T-helper 1 cell treated with Interleukin-12 subunit alpha and Interleukin-12 subunit beta and Interleukin-4 antibody, amounts not matched to agents 30 μg/mL and 1 μg/mL, for 36 hours (primary cell): ENCODE measurements around the gene GABRB1.

Experiments used
- H3K27ac Mint-ChIP-seq: one replicate; pipeline ENCODE4 v1.8.0; 2021; ENCODE audit warnings: mild to moderate bottlenecking, mixed read lengths
- H3K27me3 Mint-ChIP-seq: one replicate; pipeline ENCODE4 v1.8.0; 2021; ENCODE audit warnings: low read depth, mixed read lengths
- H3K36me3 Mint-ChIP-seq: one replicate; pipeline ENCODE4 v1.8.0; 2021; ENCODE audit warnings: low read depth, mixed read lengths
- H3K4me1 Mint-ChIP-seq: one replicate; pipeline ENCODE4 v1.8.0; 2021; ENCODE audit warnings: low read depth, mixed read lengths
- H3K4me3 Mint-ChIP-seq: one replicate; pipeline ENCODE4 v1.8.0; 2021; ENCODE audit warnings: mild to moderate bottlenecking, moderate library complexity, mixed read lengths
- H3K9me3 Mint-ChIP-seq: one replicate; pipeline ENCODE4 v1.8.0; 2021; ENCODE audit warnings: mixed read lengths

The GABRB1 gene

GRCh38 chr4:47469951-47470350, 438.6 kb downstream of the GABRB1 start:
- H3K4me3 Mint-ChIP-seq: no peak overlapping the region

GRCh38 chr4:47471064-47471463, 439.7 kb downstream of the GABRB1 start:
- Mint-ChIP-seq H3K27ac (no peak overlapping the region), H3K4me1 (no peaks in the 10 kb centered on the region), H3K4me3 (no peak overlapping the region), H3K9me3 (no peaks in the 10 kb centered on the region), H3K27me3 (peaks cover 14% of the 10 kb centered on the region), H3K36me3 (no peaks in the 10 kb centered on the region)

More at GRCh38 chr4:47469951-47470350, 438.6 kb downstream of the GABRB1 start:
- H3K27me3 Mint-ChIP-seq: peaks cover 14% of the 10 kb centered on the region
- H3K27ac Mint-ChIP-seq: no peak overlapping the region
- no peaks in the 10 kb centered on the region for H3K4me1 Mint-ChIP-seq
- H3K36me3 Mint-ChIP-seq: no peaks in the 10 kb centered on the region
- H3K9me3 Mint-ChIP-seq: no peaks in the 10 kb centered on the region

DNA sequence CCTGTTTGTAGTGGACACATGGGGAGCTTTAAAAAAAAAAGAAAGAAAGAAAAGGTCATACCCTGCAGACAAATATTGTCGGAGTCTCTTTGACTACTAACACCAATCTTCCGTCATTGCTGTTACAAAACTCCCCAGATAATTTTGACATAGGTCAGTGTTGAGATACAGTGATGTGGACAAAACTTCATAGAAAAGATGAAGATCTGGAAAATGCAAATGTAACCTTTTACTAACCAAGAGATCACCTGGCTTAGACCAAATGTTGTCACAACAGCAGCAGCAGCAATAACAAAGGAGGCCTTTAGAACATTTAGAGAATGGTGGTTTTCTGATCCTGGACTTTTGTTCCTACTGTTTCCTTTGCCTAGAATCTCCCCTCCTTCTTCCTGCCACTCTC, 440.2 kb downstream of the GABRB1 start:
- H3K36me3 Mint-ChIP-seq: no peaks in the 10 kb centered on the region
- H3K27ac Mint-ChIP-seq: no peak overlapping the region
- H3K4me3 Mint-ChIP-seq: no peak overlapping the region
- no peaks in the 10 kb centered on the region for H3K9me3 Mint-ChIP-seq
- H3K4me1 Mint-ChIP-seq: no peaks in the 10 kb centered on the region
- H3K27me3 Mint-ChIP-seq: peaks cover 14% of the 10 kb centered on the region

DNA sequence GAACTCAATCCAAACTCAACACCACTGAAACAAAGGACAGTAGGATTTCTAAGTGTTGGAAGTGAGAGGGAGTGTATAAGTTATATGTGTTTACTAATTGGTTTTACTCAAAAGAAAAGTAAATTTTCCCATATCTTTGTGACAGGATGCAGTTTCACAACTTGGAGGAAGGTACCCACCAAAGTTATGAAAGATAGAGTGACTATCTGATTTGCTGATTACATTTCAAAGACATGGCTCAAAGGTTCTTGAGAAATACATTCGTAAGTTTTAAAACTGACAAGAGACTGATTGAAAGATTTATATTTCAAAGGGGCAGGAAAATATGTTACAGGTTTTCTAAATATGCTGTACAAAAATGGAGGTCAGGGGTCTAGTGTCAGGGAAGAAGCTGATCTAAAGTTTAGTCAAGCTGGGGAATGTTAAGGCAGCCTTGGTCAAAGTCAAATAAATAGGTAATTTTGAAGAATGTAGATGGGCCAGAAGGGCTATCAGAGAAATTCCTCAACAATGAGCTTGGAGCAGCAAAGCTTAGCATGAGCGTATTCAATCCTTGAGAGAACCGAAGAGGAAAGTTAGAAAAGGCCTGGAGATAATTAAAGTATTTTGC, 441.9 kb downstream of the GABRB1 start:
- Mint-ChIP-seq H3K27ac (no peak overlapping the region), H3K4me3 (no peak overlapping the region)

GRCh38 chr4:47474799-47475198, 443.4 kb downstream of the GABRB1 start:
- peaks cover 15% of the 10 kb centered on the region for H3K27me3 Mint-ChIP-seq
- no peaks in the 10 kb centered on the region for H3K9me3 Mint-ChIP-seq
- H3K36me3 Mint-ChIP-seq: no peaks in the 10 kb centered on the region
- H3K27ac Mint-ChIP-seq: no peak overlapping the region
- no peaks in the 10 kb centered on the region for H3K4me1 Mint-ChIP-seq
- no peak overlapping the region for H3K4me3 Mint-ChIP-seq

More for the DNA sequence above, 441.9 kb downstream of the GABRB1 start:
- Mint-ChIP-seq H3K36me3 (no peaks in the 10 kb centered on the region), H3K9me3 (no peaks in the 10 kb centered on the region), H3K4me1 (no peaks in the 10 kb centered on the region), H3K27me3 (peaks cover 14% of the 10 kb centered on the region)

GRCh38 chr4:47475411-47475810, 444.0 kb downstream of the GABRB1 start:
- Mint-ChIP-seq H3K27me3 (peaks cover 19% of the 10 kb centered on the region), H3K4me3 (no peak overlapping the region), H3K36me3 (no peaks in the 10 kb centered on the region), H3K9me3 (no peaks in the 10 kb centered on the region), H3K4me1 (no peaks in the 10 kb centered on the region), H3K27ac (no peak overlapping the region)
